Myocyte (in vitro differentiated cells): ENCODE measurements around the gene PCDHGB5. TPM values are rescaled to one million over a fixed set of nuclear protein-coding genes. Genes with fewer than 3 reads are reported as not detected.
"Not testable (repeated sequence)": the region's sequence is repeated elsewhere in the genome, so short reads cannot be mapped to it uniquely, and the experiment has no call there.

Experiments
- DNase-seq: peaks from one replicate; pipeline ENCODE4 v3.0.0-alpha.2; 2012; ENCODE audit warnings: low read depth
- total RNA-seq: library from RNA; depleted of rRNA; stranded (reverse); fragments of >200 nt; gene quantifications from 2 replicates; pipeline ENCODE4 v1.2.3, GENCODE V29; 2014

The PCDHGB5 gene
- total RNA-seq, 1 donor from 2014 or later, result 1.4 TPM

GRCh38 chr5:141409598-141410306 is 12.0 kb downstream of the PCDHGB5 start:
- no peak for DNase-seq

DNA sequence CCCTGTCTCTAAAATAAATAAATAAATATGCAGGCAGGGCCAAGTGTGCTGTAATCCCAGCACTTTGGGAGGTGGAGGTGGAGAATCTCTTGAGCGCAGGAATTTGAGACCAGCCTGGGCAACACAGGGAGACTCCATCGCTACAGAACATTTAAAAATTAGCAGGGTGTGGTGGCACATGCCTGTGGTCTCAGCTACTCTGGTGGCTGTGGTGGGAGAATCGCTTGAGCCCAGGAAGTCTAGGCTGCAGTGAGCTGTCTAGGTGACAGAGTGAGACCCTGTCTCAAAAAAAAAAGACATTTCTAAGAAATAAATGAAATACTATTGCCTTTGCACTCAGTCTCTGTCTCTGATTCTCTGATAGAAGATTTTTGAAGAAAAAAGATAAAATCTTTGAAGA is 13.8 kb downstream of the PCDHGB5 start:
- peak; percentile 37 for DNase-seq

- peak; percentile 83 for DNase-seq
These were observed 15.2 kb downstream of the PCDHGB5 start, which contains the start of gene PCDHGA10 for GRCh38 chr5:141412854-141413539. Gene PCDHGA10 (plus strand): TSS chr5:141412987. CDS start chr5:141413176, 189 bp downstream.

GRCh38 chr5:141413540-141414069 is 15.9 kb downstream of the PCDHGB5 start:
- peak; percentile 5 for DNase-seq

DNA sequence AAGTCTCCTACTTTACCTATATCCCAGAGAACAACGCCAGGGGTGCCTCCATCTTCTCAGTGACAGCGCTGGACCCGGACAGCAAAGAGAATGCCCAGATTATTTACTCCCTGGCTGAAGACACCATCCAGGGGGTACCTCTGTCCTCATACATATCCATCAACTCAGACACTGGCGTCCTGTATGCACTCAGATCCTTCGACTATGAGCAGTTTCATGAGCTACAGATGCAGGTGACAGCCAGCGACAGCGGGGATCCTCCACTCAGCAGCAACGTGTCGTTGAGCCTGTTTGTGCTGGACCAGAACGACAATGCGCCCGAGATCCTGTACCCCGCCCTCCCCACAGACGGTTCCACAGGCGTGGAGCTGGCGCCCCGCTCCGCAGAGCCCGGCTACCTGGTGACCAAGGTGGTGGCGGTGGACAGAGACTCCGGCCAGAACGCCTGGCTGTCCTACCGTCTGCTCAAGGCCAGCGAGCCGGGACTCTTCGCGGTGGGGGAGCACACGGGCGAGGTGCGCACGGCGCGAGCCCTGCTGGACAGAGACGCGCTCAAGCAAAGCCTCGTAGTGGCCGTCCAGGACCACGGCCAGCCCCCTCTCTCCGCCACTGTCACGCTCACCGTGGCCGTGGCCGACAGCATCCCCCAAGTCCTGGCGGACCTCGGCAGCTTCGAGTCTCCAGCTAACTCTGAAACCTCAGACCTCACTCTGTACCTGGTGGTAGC is 17.0 kb downstream of the PCDHGB5 start:
- not testable (repeated sequence) for DNase-seq

GRCh38 chr5:141415275-141415618 is 17.5 kb downstream of the PCDHGB5 start:
- DNase-seq, result not testable (repeated sequence)

- not testable (repeated sequence) for DNase-seq
These were observed 19.9 kb downstream of the PCDHGB5 start, which contains the start of gene PCDHGB7 for GRCh38 chr5:141417494-141418172. Gene PCDHGB7 (plus strand): TSS chr5:141417677. CDS start chr5:141417860, 183 bp downstream.

GRCh38 chr5:141419074-141419880 is 21.5 kb downstream of the PCDHGB5 start:
- DNase-seq, result no peak

DNA sequence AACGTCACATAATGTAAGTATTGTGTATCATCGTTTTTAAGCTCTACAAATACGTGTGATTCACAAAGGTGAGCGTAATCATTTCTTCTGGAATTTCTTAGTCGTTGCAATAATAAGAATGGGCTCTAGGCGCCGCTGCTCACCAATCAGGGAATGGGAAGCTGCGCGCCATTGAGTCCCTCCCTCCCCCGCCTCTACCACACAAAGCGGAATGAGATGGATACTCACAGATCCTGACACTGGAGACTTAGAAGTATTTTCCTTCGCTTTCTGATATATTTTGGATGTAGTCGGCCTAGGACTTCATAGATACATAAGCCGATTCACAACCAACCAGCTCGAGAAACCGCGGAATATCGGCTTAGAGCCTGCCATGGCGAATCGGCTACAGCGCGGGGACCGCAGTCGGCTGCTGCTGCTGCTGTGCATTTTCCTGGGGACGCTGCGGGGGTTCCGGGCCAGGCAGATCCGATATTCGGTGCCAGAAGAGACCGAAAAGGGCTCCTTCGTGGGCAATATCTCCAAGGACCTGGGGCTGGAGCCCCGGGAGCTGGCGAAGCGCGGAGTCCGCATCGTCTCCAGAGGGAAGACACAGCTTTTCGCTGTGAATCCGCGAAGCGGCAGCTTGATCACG is 23.2 kb downstream of the PCDHGB5 start, which contains the start of gene PCDHGA11:
TSS of gene PCDHGA11 (plus strand) at position 197 of the 634 bp plus-strand sequence. CDS start at position 374, 177 bp downstream.
- no peak for DNase-seq

GRCh38 chr5:141421489-141421855 is 23.7 kb downstream of the PCDHGB5 start:
- no peak for DNase-seq

GRCh38 chr5:141422742-141423291 is 25.1 kb downstream of the PCDHGB5 start:
- no peak for DNase-seq

GRCh38 chr5:141427783-141428426 is 30.2 kb downstream of the PCDHGB5 start:
- DNase-seq, result no peak

DNA sequence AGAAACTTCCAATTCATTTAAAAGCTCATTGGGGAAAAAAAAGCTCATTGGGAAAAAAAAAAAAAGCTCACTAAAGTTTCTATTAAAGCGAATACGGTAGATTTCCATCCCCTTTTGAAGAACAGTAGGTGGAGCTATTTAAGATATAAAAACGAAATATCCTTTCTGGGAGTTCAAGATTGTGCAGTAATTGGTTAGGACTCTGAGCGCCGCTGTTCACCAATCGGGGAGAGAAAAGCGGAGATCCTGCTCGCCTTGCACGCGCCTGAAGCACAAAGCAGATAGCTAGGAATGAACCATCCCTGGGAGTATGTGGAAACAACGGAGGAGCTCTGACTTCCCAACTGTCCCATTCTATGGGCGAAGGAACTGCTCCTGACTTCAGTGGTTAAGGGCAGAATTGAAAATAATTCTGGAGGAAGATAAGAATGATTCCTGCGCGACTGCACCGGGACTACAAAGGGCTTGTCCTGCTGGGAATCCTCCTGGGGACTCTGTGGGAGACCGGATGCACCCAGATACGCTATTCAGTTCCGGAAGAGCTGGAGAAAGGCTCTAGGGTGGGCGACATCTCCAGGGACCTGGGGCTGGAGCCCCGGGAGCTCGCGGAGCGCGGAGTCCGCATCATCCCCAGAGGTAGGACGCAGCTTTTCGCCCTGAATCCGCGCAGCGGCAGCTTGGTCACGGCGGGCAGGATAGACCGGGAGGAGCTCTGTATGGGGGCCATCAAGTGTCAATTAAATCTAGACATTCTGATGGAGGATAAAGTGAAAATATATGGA is 32.8 kb downstream of the PCDHGB5 start, which contains the start of gene PCDHGA12:
TSS of gene PCDHGA12 (plus strand) at position 176 of the 782 bp plus-strand sequence. CDS start at position 429, 253 bp downstream.
- DNase-seq, result peak; percentile 54

- DNase-seq, result no peak
These were observed 33.5 kb downstream of the PCDHGB5 start for GRCh38 chr5:141431286-141431685.

- not testable (repeated sequence) for DNase-seq
These were observed 34.6 kb downstream of the PCDHGB5 start for GRCh38 chr5:141432308-141432707.

DNA sequence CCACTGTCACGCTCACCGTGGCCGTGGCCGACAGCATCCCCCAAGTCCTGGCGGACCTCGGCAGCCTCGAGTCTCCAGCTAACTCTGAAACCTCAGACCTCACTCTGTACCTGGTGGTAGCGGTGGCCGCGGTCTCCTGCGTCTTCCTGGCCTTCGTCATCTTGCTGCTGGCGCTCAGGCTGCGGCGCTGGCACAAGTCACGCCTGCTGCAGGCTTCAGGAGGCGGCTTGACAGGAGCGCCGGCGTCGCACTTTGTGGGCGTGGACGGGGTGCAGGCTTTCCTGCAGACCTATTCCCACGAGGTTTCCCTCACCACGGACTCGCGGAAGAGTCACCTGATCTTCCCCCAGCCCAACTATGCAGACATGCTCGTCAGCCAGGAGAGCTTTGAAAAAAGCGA is 35.0 kb downstream of the PCDHGB5 start:
- not testable (repeated sequence) for DNase-seq

DNA sequence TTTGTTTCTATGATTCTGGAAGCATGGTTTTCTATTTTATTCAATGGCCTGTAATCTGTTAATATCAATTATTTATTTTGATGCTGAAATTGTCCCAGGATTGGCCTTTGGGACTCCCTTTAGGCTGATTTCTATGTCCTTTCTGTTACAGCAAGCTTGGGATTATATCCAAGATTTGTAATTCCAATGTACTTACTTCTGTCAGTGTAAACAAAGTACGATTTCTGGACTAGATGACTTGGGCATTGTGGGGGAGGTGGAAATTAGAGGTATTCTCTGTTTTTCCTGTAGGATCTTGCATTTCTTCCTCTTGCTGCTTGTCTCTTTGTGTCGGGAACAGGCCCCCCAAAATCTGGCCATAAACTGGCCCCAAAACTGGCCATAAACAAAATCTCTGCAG is 36.3 kb downstream of the PCDHGB5 start:
- no peak for DNase-seq

- no peak for DNase-seq
These were observed 39.5 kb downstream of the PCDHGB5 start for GRCh38 chr5:141437221-141437620.
